Neural progenitor cell (in vitro differentiated cells): ENCODE measurements around the gene TVP23C.

ENCODE experiments used
- EZH2 ChIP-seq: fragments of 200-600 bp; sonication (generic); IDR thresholded peaks from 2 replicates; pipeline ENCODE4 v1.6.1; 2017; ENCODE audit warnings: antibody characterized with exemption, mild to moderate bottlenecking, moderate library complexity
- EZH2phosphoT487 ChIP-seq: fragments of 200-600 bp; sonication (generic); IDR thresholded peaks from 2 replicates; pipeline ENCODE4 v1.6.1; 2017; ENCODE audit warnings: antibody characterized with exemption
- TF ChIP-seq, protein P1 (sequence below): fragments of 200-600 bp; sonication (generic); IDR thresholded peaks from 2 replicates; pipeline ENCODE4 v1.5.1; 2017; ENCODE audit warnings: antibody characterized with exemption, mild to moderate bottlenecking

DNA sequence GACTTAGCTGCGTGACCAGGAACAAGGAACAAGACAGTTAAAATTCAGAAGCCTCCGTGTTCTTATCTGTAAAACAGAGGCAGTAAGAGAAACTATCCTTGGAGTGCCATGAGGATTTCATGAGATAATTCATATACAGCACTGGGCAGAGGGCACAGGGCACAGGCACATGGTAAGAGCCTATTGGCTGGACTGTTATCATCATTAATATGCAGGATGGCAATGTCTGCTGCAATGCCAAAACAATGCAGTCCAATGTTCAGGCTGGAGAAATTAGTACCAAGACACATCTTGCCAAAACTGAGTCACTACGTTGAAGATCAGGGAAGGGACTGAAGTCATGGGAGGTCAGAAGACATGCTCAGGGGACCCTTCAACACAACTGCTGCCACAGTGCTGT lies 109.5 kb downstream of the TVP23C start:
- TF ChIP-seq, protein P1, sequence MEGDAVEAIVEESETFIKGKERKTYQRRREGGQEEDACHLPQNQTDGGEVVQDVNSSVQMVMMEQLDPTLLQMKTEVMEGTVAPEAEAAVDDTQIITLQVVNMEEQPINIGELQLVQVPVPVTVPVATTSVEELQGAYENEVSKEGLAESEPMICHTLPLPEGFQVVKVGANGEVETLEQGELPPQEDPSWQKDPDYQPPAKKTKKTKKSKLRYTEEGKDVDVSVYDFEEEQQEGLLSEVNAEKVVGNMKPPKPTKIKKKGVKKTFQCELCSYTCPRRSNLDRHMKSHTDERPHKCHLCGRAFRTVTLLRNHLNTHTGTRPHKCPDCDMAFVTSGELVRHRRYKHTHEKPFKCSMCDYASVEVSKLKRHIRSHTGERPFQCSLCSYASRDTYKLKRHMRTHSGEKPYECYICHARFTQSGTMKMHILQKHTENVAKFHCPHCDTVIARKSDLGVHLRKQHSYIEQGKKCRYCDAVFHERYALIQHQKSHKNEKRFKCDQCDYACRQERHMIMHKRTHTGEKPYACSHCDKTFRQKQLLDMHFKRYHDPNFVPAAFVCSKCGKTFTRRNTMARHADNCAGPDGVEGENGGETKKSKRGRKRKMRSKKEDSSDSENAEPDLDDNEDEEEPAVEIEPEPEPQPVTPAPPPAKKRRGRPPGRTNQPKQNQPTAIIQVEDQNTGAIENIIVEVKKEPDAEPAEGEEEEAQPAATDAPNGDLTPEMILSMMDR = no peak
- TF ChIP-seq EZH2 = no peak
- no peak for TF ChIP-seq EZH2phosphoT487
